Uterus (tissue), 4 donors: Measurements from ENCODE around the gene UNC79. TPM values are rescaled to one million over a fixed set of nuclear protein-coding genes. Genes with fewer than 3 reads are reported as not detected.

Experiments
- DNase-seq, 2 donors: peaks; one replicate each; pipeline ENCODE4 v3.0.0-alpha.2; 2019 to 2020
- H3K27ac ChIP-seq, 2 donors: fragments of 200-600 bp; sonication (generic); 1 replicate in 1 of 2; 2 replicates in 1 of 2; pipeline ENCODE4 v1.5.1; 2016 to 2018
- H3K27me3 ChIP-seq, 2 donors: fragments of 200-600 bp; sonication (generic); one replicate each; pipeline ENCODE4 v1.5.1; 2018 to 2019; ENCODE audit warnings: control low read depth in 1 of 2
- H3K36me3 ChIP-seq, 2 donors: fragments of 200-600 bp; sonication (generic); one replicate each; pipeline ENCODE4 v1.5.1; 2019; ENCODE audit warnings: control low read depth in 1 of 2
- H3K4me1 ChIP-seq, 2 donors: fragments of 200-600 bp; sonication (generic); one replicate each; pipeline ENCODE4 v1.5.1; 2018 to 2019; ENCODE audit warnings: control low read depth in 1 of 2
- H3K4me3 ChIP-seq, 2 donors: fragments of 200-600 bp; sonication (generic); 1 replicate in 1 of 2; 2 replicates in 1 of 2; pipeline ENCODE4 v1.5.1; 2018 to 2019; ENCODE audit warnings: mild to moderate bottlenecking in 1 of 2
- H3K9me3 ChIP-seq, 2 donors: fragments of 200-600 bp; sonication (generic); one replicate each; pipeline ENCODE4 v1.5.1; 2019; ENCODE audit warnings: control low read depth in 1 of 2
- POLR2A ChIP-seq, 2 donors: fragments of 450-650 bp; IDR thresholded peaks; one replicate each; pipeline ENCODE4 v1.6.1; 2016; ENCODE audit warnings: antibody characterized with exemption in 2 of 2, mild to moderate bottlenecking in 1 of 2, moderate library complexity in 1 of 2
- intact Hi-C: fragments of 100-400 bp; cut with DNase I; formaldehyde crosslinking; loops from one replicate; pipeline ENCODE4 v1.15.1; 2023; ENCODE audit warnings: low total_unique reads
- total RNA-seq, 4 donors: library from RNA; depleted of rRNA in 3 of 4; stranded (reverse); fragments of >200 nt in 3 of 4; gene quantifications; one replicate each; pipeline versions ENCODE4 v1.1.0 to v1.2.4, GENCODE V29; 2014 to 2023
- TF ChIP-seq, protein P1 (sequence below), 4 experiments: fragments of 200-600 bp in 2 of 4; fragments of 450-650 bp in 2 of 4; sonication (generic) in 2 of 4; IDR thresholded peaks; one replicate each; pipeline ENCODE4 v1.5.1; 2016 to 2019; ENCODE audit warnings: antibody characterized with exemption in 4 of 4, mild to moderate bottlenecking in 2 of 4, moderate library complexity in 1 of 4
- donor health status: DM: yes; HTN: yes; CAD: no.

Gene UNC79
- total RNA-seq, 4 donors from 2014 or later: 0.24 to 0.35 TPM; not detected in 2

DNA sequence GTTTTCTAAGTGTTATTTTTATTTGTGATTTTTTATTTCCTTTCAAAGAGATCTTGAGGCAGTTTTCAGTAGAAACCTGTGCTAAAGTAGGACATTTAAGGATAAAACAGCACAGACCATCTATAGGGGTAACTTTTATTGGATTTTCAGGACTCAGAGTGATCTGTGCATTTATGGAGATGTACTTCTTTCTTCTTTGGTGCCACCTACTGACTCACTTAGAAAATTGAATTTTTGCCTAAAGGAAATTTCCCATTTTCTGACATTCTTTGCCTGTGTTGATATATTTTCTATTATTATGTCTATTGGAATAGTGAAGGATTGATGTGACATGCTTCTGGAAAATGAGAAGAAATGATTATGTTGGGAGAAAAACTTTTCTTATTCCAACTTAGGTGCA lies 113.0 kb downstream of the UNC79 start:
- DNase-seq: no peak
- Histone ChIP-seq H3K27ac (no peak overlapping the region), H3K4me1 (no peaks in the 10 kb centered on the region), H3K27me3 (no peaks in the 10 kb centered on the region), H3K36me3 (no peaks in the 10 kb centered on the region), H3K4me3 (no peak overlapping the region), H3K9me3 (no peaks in the 10 kb centered on the region)
- intact Hi-C loops: no loop called here
- no peak for TF ChIP-seq POLR2A (IDR thresholded peaks at IDR 0.05)
- TF ChIP-seq, protein P1, sequence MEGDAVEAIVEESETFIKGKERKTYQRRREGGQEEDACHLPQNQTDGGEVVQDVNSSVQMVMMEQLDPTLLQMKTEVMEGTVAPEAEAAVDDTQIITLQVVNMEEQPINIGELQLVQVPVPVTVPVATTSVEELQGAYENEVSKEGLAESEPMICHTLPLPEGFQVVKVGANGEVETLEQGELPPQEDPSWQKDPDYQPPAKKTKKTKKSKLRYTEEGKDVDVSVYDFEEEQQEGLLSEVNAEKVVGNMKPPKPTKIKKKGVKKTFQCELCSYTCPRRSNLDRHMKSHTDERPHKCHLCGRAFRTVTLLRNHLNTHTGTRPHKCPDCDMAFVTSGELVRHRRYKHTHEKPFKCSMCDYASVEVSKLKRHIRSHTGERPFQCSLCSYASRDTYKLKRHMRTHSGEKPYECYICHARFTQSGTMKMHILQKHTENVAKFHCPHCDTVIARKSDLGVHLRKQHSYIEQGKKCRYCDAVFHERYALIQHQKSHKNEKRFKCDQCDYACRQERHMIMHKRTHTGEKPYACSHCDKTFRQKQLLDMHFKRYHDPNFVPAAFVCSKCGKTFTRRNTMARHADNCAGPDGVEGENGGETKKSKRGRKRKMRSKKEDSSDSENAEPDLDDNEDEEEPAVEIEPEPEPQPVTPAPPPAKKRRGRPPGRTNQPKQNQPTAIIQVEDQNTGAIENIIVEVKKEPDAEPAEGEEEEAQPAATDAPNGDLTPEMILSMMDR (IDR thresholded peaks at IDR 0.05): no peak

DNA sequence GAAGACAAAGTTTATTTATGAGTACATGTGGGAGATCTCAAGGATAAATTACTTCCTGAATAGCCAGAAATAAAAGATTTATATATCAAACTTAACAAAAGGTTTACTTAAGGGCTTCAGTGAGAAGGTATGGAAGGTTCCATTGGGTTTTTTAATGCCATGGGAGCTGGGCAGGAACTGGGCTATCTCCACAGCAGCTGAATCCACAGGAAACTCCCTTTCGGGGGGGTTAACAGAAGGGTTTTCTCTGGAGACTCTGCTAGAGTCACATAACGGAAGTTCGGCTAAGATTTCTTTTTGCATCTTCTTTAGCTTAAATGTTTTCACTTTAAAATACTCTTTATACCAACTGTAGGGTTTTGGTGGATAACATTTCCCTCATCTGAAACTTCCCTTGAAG lies 113.5 kb downstream of the UNC79 start:
- Histone ChIP-seq H3K27ac (no peak overlapping the region), H3K27me3 (no peaks in the 10 kb centered on the region), H3K4me1 (no peaks in the 10 kb centered on the region), H3K4me3 (no peak overlapping the region), H3K9me3 (no peaks in the 10 kb centered on the region), H3K36me3 (no peaks in the 10 kb centered on the region)
- TF ChIP-seq POLR2A (IDR thresholded peaks at IDR 0.05): no peak
- TF ChIP-seq, protein P1 (IDR thresholded peaks at IDR 0.05): no peak
- DNase-seq: no peak
- intact Hi-C loops: no loop called here

DNA sequence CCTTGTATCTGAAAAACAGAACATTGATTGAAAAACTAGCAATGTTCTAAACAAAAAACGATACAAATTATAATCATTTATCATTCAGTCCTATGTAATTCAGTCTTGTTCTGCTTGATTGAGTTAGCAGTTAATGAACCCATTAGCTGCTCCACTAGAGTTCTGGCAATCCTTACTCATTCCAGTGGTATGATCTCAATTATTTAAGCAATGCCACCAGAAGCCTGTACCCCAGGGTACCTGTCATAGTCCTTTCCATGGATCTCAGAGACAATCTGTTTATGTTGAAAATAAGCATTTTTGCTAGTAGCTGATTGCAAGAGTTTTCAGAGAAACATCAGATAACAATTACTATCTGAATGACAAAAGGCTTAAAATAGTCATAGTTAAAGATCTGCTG lies 115.9 kb downstream of the UNC79 start:
- Histone ChIP-seq H3K27me3 (no peaks in the 10 kb centered on the region), H3K27ac (no peak overlapping the region), H3K9me3 (no peaks in the 10 kb centered on the region), H3K4me3 (no peak overlapping the region), H3K36me3 (no peaks in the 10 kb centered on the region), H3K4me1 (no peaks in the 10 kb centered on the region)
- intact Hi-C loops: no loop called here
- TF ChIP-seq POLR2A (IDR thresholded peaks at IDR 0.05): no peak
- TF ChIP-seq, protein P1 (IDR thresholded peaks at IDR 0.05): no peak
- DNase-seq: no peak

DNA sequence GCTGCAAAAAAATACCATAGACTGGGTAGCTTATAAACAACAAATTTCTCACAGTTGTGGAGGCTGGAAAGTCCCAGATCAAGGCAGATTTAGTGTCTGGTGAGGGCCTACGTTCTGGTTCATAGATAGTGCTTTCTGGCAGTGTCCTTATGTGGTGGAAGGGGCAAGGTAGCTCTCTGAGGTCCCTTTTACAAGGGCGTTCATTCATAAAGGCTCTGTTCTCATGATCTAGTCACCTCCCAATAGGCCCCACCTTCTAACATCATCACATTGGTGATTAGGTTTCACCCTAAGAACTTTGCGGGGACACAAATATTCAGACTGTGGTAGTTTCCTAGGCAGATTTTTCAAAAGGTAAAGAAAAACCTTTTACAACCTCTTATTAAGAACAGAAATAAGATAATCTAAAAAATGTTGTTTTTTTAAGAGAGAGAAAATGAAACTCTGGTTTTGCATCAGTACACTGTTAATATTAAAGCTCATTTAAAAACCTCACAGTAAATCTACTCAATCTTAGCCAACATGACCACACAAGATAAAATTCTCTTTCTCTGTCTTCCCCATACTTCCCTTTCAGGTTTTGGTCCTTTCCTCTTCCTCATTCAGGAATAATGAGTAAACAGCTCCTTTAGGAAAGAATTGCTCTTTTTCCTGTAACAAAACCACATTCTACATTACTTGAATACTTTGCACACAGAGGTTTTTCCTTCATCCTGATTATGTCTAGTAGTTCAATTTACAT lies 117.5 kb downstream of the UNC79 start:
- Histone ChIP-seq H3K27me3 (no peaks in the 10 kb centered on the region), H3K9me3 (no peaks in the 10 kb centered on the region), H3K36me3 (no peaks in the 10 kb centered on the region), H3K4me1 (no peaks in the 10 kb centered on the region), H3K27ac (no peak overlapping the region), H3K4me3 (no peak overlapping the region)
- no peak for DNase-seq
- TF ChIP-seq, protein P1 (IDR thresholded peaks at IDR 0.05): no peak
- TF ChIP-seq POLR2A (IDR thresholded peaks at IDR 0.05): no peak
- intact Hi-C loops: no loop called here

DNA sequence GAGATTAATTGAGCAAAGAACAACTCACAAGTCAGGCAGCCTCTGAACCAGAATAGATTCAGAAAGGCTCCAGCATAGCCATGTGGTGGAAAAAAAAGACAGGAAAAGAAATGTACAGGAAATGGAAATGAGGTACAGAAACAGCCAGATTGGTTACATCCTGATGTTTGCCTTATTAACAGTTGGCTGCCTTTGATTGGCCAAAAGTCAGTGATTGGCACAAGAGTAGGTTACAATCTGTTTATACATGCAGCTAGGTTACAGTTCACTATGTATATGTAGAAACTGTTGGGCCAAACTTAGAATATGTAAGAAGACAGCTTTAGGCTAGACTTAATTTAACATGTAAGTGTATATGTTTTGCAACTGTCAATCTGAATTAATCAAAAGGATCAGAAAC lies 118.9 kb downstream of the UNC79 start:
- no peaks in the 10 kb centered on the region for H3K27me3 ChIP-seq
- H3K27ac ChIP-seq: no peak overlapping the region
- H3K4me1 ChIP-seq: no peaks in the 10 kb centered on the region
- no peaks in the 10 kb centered on the region for H3K9me3 ChIP-seq
- DNase-seq: no peak
- H3K4me3 ChIP-seq: no peak overlapping the region
- intact Hi-C loops: no loop called here
- H3K36me3 ChIP-seq: no peaks in the 10 kb centered on the region
- TF ChIP-seq, protein P1 (IDR thresholded peaks at IDR 0.05): no peak
- no peak for TF ChIP-seq POLR2A (IDR thresholded peaks at IDR 0.05)
